NCI-H226 (cell line): Measurements from ENCODE around the gene TICRR.

ENCODE experiments used
- DNase-seq: peaks from one replicate; pipeline ENCODE4 v3.0.0-alpha.2; 2015

The TICRR gene

DNA sequence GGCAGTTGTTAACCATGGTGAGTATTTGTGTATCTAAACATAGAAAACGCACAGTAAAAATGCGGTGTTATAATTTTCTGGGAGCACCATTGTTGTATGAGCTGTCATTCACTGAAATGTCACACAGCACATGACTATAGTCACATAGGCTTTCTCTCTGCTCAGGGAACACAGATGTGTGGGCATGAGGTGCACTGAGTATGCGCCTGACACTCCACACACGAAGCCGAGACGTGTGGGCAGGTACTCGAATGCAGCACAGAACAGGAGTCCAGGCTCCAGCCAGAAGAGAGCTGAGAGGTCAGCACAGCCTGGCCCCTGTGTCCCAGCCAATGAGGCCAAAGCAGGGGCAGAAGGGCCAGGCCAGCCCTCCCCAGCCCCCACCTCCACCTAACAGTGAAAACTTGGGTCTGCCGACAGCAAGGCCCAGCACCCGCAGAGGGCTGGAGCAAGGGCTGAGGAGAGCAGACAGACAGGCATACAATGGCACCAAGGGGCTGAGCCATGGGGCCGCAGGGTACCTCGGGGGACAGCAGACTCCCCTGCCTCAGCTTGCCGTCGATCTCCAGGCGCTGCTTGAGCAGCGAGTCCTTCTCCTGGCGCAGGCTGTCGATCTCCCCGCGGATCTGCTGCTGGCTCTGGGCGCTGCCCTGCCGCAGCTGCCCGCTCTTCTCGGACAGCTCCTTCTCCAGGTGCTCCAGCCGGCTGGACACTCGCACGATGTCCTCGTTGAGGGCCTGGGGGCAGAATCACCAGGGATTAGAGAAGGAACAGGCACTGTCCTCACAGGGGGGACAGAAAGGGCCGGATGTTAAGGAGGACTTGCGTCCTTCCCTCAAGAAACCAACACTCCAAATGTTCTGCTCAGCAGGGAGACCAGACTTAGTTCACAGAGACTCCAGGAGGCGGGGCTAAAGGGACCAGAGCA is 56.0 kb downstream of the TICRR start:
- DNase-seq, result no peak

DNA sequence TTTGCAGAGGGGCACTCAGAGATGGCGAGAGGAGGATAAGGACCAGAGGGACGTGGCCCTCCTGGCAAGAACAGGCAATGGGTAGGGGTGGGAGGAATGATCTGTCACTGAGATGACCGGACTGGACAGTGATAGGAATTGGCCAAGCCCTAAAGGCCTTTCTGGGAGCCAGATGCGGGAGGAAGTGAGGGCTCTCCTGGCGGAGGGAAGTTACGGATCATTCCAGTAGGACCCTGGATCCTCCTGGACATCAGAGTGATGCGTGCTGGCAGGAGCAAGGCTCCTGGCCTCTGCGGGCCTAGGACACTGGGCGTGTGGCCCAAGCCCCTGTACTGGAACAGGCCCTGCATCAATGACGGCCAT is 56.6 kb downstream of the TICRR start:
- no peak for DNase-seq

GRCh38 chr15:89632563-89633430 is 57.5 kb downstream of the TICRR start:
- DNase-seq, result no peak

DNA sequence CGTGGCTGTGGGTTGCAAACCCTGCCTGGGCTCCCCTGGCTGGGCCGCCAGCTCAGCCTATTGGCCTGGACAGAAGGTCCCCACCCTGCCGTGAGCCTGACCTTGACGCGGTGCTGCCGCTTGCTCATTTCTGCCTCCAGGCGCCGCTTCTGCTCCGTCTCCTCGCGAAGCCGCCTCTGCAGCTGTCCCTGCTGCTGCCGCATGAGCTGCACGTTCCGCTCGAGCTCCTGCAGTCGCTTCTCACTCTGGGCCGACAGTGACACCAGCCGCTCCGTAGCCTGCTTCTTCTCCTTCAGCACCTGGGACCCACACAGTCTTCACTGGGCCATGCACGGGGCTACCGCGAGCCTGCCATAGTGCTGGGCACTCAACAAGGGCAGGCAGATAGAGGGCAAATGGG is 58.3 kb downstream of the TICRR start:
- DNase-seq, result no peak

DNA sequence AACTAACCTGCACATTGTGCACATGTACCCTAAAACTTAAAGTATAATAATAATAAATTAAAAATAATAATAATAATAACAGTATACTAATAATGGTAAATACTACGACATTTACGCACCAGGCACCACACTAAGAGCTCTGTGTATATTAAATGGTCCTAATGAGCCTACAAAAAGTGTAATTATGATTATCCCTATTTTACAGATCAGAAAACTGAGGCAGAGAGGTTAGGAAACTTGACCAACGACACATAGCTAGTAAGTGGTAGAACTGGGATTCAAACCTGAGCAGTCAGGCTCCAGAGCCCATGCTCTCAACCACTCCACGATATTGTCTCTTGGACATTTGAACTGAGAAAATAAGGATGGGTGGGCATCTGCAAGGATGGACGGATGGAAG is 65.0 kb downstream of the TICRR start:
- DNase-seq, result no peak

DNA sequence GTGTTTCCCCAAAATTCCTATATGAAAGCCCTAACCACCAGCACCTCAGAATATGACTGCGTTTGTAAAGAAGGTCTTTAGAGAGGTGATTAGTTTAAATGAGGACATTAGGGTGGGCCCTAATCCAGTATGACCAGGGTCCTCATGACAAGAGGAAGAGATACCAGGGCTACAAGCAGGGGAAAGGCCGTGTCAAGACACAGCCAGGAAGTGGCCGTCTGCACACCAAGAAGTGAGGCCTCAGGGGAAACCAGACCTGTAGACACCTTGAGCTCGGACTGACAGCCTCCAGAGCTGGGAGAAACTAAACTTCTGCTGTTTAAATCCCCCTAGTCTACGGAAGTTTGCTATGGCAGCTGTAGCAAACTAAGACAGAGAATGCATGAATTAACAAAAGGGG is 65.8 kb downstream of the TICRR start:
- no peak for DNase-seq

DNA sequence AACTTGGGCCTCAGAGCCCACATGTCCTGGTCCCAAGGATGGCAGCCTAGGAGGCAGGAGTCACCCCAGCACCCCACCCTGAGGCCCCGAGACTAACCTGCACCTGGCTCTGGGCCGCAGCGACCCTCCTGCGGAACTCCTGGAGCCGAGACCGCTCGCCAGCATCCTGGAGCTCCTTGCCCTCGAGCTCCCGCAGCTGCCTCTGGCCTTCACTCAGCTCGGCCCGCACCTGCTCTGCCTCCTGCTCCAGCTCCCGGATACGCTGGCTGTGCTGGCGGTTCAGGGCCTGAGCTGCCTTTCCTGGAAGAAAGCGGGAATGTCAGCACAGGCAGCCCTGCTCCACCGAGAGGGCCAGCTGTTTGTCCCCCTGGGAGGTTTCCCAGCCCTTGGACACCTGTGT is 66.8 kb downstream of the TICRR start:
- no peak for DNase-seq

- DNase-seq, result no peak
Measured at GRCh38 chr15:89645680-89646079, 70.4 kb downstream of the TICRR start.

- DNase-seq, result no peak
Measured at GRCh38 chr15:89646416-89647141, 71.3 kb downstream of the TICRR start.

- DNase-seq, result peak; percentile 50
Measured at GRCh38 chr15:89647191-89647851, 72.1 kb downstream of the TICRR start.

DNA sequence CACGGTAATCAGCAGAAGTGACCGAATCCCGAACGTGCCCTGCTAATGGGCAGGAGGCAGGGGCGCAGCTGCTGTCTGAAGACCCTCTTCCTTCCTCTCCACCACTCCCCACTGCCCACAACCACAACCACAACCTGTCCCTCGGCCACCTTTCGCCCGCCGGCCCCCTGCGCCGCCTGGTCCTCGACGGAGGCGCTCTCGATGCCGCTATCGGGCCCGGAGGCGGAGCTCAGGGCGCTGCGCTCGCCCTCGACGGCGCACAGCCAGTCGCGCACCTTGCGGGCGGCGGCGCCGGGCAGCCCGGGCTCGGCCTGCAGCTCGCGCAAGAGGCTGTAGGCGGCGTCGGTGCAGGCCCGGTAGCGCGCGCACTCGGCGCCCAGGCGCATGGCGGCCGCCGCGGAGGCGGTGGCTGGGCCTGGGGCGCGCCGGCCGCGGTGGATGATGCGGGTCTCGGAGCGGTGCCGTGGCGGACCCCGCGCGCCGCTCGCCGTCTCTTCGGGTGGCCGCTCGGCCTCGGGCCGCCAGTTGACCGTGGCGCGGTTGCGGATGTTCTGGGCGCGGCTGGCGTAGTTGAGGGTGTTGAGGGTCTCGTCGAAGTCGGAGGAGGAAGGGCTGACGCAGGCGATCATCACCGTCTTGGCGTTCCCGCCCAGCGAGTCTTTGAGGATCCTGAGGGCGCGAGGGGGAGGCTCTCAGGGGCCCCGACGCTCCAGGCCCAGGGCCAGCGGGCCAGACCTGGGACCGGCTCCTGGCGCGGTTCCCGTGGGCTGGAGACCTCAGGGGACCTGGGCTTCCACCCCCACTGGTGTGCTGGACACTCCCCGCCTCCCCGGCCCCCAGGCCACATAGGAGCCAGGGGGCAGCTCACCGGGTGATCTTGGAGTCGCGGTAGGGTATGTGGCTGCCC is 73.1 kb downstream of the TICRR start:
- no peak for DNase-seq

DNA sequence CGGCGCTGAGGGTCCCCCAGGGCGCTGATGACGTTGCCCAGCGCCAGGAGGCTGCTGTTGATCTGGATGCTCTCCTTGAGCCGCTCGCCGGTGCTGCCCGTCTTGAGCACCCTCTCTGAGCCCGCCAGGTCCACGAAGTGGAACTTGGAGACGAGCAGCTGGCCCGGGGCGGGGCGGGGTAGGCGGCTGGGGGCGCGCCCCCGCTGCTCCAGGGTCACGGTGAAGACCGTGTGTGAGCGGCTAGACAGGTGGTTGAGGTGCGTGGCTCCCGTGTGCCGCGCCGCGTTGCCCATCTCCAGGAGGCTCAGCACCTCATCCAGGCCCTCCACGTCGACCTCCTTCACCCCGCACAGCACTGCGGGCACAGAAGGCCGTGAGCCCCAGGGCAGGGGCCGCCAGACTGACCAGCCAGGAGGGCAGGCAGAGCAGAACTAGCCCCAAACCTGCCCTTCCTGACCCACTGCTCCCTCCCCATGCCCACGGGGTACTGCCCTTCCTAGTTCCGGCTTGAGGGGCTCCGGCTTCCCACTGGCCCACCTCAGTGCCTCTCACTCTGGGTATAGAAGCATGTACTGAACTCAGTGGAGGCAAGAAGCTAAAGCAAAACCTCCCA is 73.8 kb downstream of the TICRR start:
- no peak for DNase-seq

DNA sequence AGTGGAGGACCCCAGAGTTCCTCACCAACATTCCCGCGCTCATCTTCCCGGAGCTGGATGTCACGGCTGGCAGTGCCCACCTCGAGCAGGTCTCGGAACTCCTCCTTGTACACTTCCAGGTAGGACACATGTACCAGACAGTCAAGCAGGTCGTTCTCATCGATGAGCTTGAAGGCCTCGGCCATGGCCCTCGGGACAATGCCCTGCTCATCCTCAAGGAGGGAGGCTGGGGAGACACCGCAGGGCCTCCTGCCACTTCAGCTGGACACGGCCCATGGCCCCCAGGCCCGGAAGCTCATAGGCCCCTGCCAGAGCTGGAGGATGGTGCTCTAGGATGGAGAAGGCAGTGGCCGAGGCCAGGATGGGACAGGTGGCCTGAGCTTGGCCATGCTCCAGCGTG is 74.4 kb downstream of the TICRR start:
- no peak for DNase-seq

GRCh38 chr15:89652131-89652530 is 76.9 kb downstream of the TICRR start:
- no peak for DNase-seq

GRCh38 chr15:89652666-89653065 is 77.4 kb downstream of the TICRR start:
- no peak for DNase-seq

DNA sequence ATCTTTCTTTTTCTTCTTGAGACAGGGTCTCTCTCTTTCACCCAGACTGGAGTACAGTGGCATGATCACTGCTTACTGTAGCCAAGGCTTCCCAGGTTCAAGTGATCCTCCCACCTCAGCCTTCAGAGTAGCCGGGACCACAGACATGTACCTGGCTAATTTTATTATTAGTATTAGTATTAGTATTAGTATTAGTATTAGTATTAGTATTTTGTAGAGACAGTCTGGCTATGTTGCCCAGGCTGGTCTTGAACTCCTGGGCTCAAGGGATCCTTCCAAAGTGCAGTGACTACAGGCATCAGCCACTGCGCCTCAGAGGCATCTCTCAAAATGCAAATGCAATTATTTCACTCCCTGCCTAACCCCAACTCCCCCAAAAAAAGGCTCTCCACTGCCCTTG is 78.3 kb downstream of the TICRR start:
- DNase-seq, result no peak

DNA sequence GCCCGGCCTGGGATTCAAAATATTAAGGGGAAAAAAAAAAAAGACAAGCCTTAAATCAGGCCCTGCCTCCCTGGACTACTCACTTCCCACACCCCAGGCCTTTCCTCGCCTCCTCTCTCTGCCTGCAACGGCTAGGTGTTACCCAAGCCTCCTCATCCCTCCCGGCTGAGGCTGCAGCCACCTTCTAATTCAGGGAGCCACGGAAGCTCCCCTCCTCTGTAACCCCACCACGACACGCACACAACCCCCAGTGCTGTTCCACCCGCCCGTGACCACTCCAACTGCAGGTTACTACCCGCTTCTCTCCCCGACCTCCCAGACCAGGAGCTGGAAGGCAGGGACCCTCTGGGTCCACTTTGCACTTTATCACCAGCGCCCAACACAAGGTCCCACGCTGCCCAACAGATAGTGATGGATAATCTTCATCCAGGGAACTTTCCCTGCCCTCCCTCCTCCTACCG is 79.1 kb downstream of the TICRR start:
- DNase-seq, result peak; percentile 47

GRCh38 chr15:89654847-89655805 is 79.9 kb downstream of the TICRR start, which contains the start of gene KIF7:
Gene KIF7, minus strand, starts transcription at chr15:89655467. Its CDS starts 2,537 bp downstream, at chr15:89652930.
- DNase-seq, result peak; percentile 59

DNA sequence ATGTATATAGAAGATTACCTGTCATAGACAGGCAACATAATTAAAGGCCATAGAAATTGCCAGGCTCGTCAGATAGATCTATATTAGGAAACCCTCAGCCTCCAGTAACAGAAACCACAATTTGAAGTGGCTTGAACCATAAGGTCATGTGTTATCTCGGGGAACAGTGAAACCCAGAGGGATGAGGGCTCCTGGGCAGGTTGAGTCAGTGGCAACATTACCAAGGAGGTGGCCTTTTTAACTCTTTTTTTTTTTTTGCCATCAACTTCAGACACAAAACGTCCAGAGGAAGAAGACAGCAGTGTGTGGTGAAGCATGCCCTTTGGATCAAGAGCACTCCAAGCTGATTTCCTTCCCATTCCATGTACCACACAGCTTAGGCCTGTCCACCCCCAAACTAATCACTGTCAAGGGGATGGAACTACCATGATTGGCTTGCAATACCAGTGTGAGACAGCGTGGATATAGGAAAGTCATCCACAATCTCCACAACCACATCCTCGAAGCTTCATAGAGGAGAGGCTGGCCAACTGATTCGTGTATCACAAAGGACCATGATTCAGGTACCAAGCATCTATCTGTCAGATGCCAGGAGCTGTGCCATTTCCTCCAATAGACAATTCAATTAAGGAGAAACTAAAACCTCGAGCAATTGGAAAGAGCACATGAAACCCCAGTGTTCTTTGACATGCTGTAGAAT is 81.0 kb downstream of the TICRR start:
- DNase-seq, result peak; percentile 51
